ENCODE results near the gene LTB. TPM values are rescaled to one million over a fixed set of nuclear protein-coding genes. Genes with fewer than 3 reads are reported as not detected.

LTB gene
- total and polyA plus RNA-seq, 2 donors (not counting 3 experiments of a cell fraction or from before 2014, with no cell fraction given): 1.2 to 2.1 TPM

- H3K79me2 ChIP-seq (ENCODE audit: control insufficient read depth, insufficient read depth, low read length): peaks cover 66% of the 10 kb centered on the region
- dilution Hi-C loops (cut with MboI; ENCODE audit: extremely low pct_ligation_motif_present, low sequenced_read_pairs) (no loop called here), intact Hi-C loops (cut with micrococcal nuclease) (loop anchor here (5.0 kb wide), 1 partner anchor 132 kb away; no protein-coding TSS in a partner anchor)
- no peaks in the 10 kb centered on the region for H4K20me1 ChIP-seq (replicated peaks; ENCODE audit: control insufficient read depth, extremely low read depth, insufficient read depth, low read length)
- CTCF ChIA-PET: no interaction called here
- H3K27me3 ChIP-seq (ENCODE audit: control insufficient read depth in 2 of 2, insufficient read depth in 2 of 2, low read length in 2 of 2): no peaks in the 10 kb centered on the region
- H3K9ac ChIP-seq (replicated peaks; ENCODE audit: extremely low read depth, insufficient read depth, low read length): no peak overlapping the region
- no peak for FAIRE-seq
- no TSS peak for BruUV-seq (replicated peaks)
- POLR2A ChIA-PET: no interaction called here
- no peak overlapping the region for H3K27ac ChIP-seq (ENCODE audit: insufficient read depth, low read depth, low read length)
- DNase-seq (ENCODE audit: low read depth, low spot score): no peak
- peaks cover 13% of the 10 kb centered on the region for H3K4me1 ChIP-seq (ENCODE audit: control insufficient read depth, extremely low read depth, insufficient read depth, low read length)
- no peak overlapping the region for H3K4me3 ChIP-seq (replicated peaks in 1 of 3; ENCODE audit: insufficient read depth in 1 of 3, low read depth in 1 of 3, low read length in 3 of 3)
- TF ChIP-seq POLR2A (IDR thresholded peaks at IDR 0.05; ENCODE audit: low read depth, low read length): no peak
- TF ChIP-seq MYC (IDR thresholded peaks at IDR 0.05; ENCODE audit: low read depth, low read length): no peak
- TF ChIP-seq JUN (IDR thresholded peaks at IDR 0.05; ENCODE audit: borderline replicate concordance, insufficient read depth, insufficient read length, low read depth): no peak
- no peak for TF ChIP-seq EZH2 (IDR thresholded peaks at IDR 0.05; ENCODE audit: borderline replicate concordance, low read depth, low read length, severe bottlenecking)
- no peak for TF ChIP-seq GATA2 (IDR thresholded peaks at IDR 0.05; ENCODE audit: insufficient read depth, insufficient read length, low read depth, low read length)
- no peak for TF ChIP-seq POLR2AphosphoS5 (IDR thresholded peaks at IDR 0.05; ENCODE audit: insufficient read depth, low read depth, low read length)
- TF ChIP-seq FOS (IDR thresholded peaks at IDR 0.05; ENCODE audit: borderline replicate concordance, insufficient read depth, low read length): no peak
- no peak for TF ChIP-seq MAX (IDR thresholded peaks at IDR 0.05; ENCODE audit: insufficient read depth, insufficient read length)
- no peak for TF ChIP-seq CTCF (IDR thresholded peaks at IDR 0.05; ENCODE audit: extremely low read depth in 1 of 2, insufficient read depth in 1 of 2, low read depth in 1 of 2, low read length in 2 of 2)
- H3K4me2 ChIP-seq (ENCODE audit: insufficient read depth, low read length): no peak overlapping the region
- no peaks in the 10 kb centered on the region for H3K9me1 ChIP-seq (replicated peaks; ENCODE audit: control insufficient read depth, extremely low read depth, insufficient read depth, low read length)
- no peak overlapping the region for H2AFZ ChIP-seq (ENCODE audit: low read depth, low read length)
- peaks cover 36 to 48% of the 10 kb centered on the region in 2 experiments for H3K36me3 ChIP-seq (ENCODE audit: control insufficient read depth in 2 of 2, extremely low read depth in 1 of 2, insufficient read depth in 2 of 2, low read length in 2 of 2)
- no peaks in the 10 kb centered on the region for H3K9me3 ChIP-seq (replicated peaks; ENCODE audit: control insufficient read depth, insufficient read depth, low read length)
These were observed 41.8 kb upstream of the LTB start for GRCh38 chr6:31624070-31624469.
